Endothelial cell of umbilical vein (primary cell): ENCODE data around the gene NAALAD2. TPM values are rescaled to one million over a fixed set of nuclear protein-coding genes. Genes with fewer than 3 reads are reported as not detected.
"Not testable (repeated sequence)": the region's sequence is repeated elsewhere in the genome, so short reads cannot be mapped to it uniquely, and the experiment has no call there.

ENCODE experiments used
- BruUV-seq: library from RNA; stranded (reverse); fragments of 400-500 nt; replicated peaks from 2 replicates; lab custom pipeline; 2021; lab: Mats Ljungman, UMichigan
- CTCF ChIA-PET: fragments of 300-600, 350-600 bp; sonication (Branson Sonifier 250); formaldehyde crosslinking; loops from one replicate; lab custom pipeline; 2021; ENCODE audit warnings: antibody characterized with exemption, inconsistent platforms; lab: Charles Lee
- POLR2A ChIA-PET: fragments of 300-600, 350-600 bp; sonication (Branson Sonifier 250); formaldehyde crosslinking; loops from one replicate; lab custom pipeline; 2021; ENCODE audit warnings: antibody characterized with exemption, inconsistent platforms; lab: Charles Lee
- DNase-seq: peaks from one replicate; pipeline ENCODE4 v3.0.0-alpha.2; 2011; ENCODE audit warnings: low read depth, low spot score
- FAIRE-seq: peaks from 2 replicates; lab custom pipeline; 2011; peaks lifted over from hg19 to GRCh38; lab: Jason Lieb, UNC
- H2AFZ ChIP-seq: 2 replicates; pipeline ENCODE4 v1.6.0; 2012; ENCODE audit warnings: low read depth, low read length, control low read depth, inconsistent platforms
- H3K27ac ChIP-seq: 2 replicates; pipeline ENCODE4 v1.5.1; 2011; ENCODE audit warnings: low read depth, mild to moderate bottlenecking, control low read depth, low read length, moderate library complexity; ENCODE audit not compliant: insufficient read depth
- H3K27me3 ChIP-seq, 2 experiments: 2 replicates each; pipeline versions ENCODE4 v1.6.0 to v1.6.1; 2011; ENCODE audit warnings: low read length in 2 of 2, mixed read lengths in 1 of 2; ENCODE audit not compliant: control insufficient read depth in 2 of 2, insufficient read depth in 2 of 2
- H3K36me3 ChIP-seq, 2 experiments: 2 replicates in 1 of 2; 3 replicates in 1 of 2; pipeline ENCODE4 v1.5.1; 2011; ENCODE audit warnings: low read length in 2 of 2, mild to moderate bottlenecking in 1 of 2, moderate library complexity in 1 of 2; ENCODE audit not compliant: control insufficient read depth in 2 of 2, insufficient read depth in 2 of 2; ENCODE audit errors: extremely low read depth in 1 of 2
- H3K4me1 ChIP-seq: 3 replicates; pipeline ENCODE4 v1.5.1; 2011; ENCODE audit warnings: mild to moderate bottlenecking, low read length; ENCODE audit not compliant: control insufficient read depth, insufficient read depth; ENCODE audit errors: extremely low read depth
- H3K4me2 ChIP-seq: 2 replicates; pipeline ENCODE4 v1.6.1; 2011; ENCODE audit warnings: low read length, control low read depth, mixed read lengths; ENCODE audit not compliant: insufficient read depth
- H3K4me3 ChIP-seq, 3 experiments: fragments of 200-600 bp in 1 of 3; sonication (generic), shearing (Covaris generic) in 1 of 3; replicated peaks in 1 of 3; 2 replicates each; pipeline ENCODE4 v1.5.1; 2011 to 2016; ENCODE audit warnings: control low read depth in 3 of 3, low read length in 3 of 3, mild to moderate bottlenecking in 2 of 3, inconsistent platforms in 1 of 3, low read depth in 1 of 3, moderate library complexity in 1 of 3; ENCODE audit not compliant: insufficient read depth in 1 of 3
- H3K79me2 ChIP-seq: 2 replicates; pipeline ENCODE4 v1.6.0; 2012; ENCODE audit warnings: low read length, inconsistent platforms; ENCODE audit not compliant: control insufficient read depth, insufficient read depth
- H3K9ac ChIP-seq: replicated peaks from 2 replicates; pipeline ENCODE3; 2011; ENCODE audit warnings: low read length, control low read depth; ENCODE audit not compliant: insufficient read depth; ENCODE audit errors: extremely low read depth
- H3K9me1 ChIP-seq: replicated peaks from 3 replicates; pipeline ENCODE4 v1.6.0; 2011; ENCODE audit warnings: mild to moderate bottlenecking, low read length; ENCODE audit not compliant: control insufficient read depth, insufficient read depth; ENCODE audit errors: extremely low read depth
- H3K9me3 ChIP-seq: replicated peaks from 2 replicates; pipeline ENCODE4 v1.5.1; 2012; ENCODE audit warnings: low read length, inconsistent platforms; ENCODE audit not compliant: control insufficient read depth, insufficient read depth
- H4K20me1 ChIP-seq: replicated peaks from 2 replicates; pipeline ENCODE3; 2011; ENCODE audit warnings: mild to moderate bottlenecking, low read length; ENCODE audit not compliant: control insufficient read depth, insufficient read depth; ENCODE audit errors: extremely low read depth
- dilution Hi-C: fragments of 300-500 bp; cut with MboI; formaldehyde crosslinking; loops from one replicate; pipeline ENCODE4 v1.15.0; 2019; ENCODE audit warnings: low sequenced_read_pairs; ENCODE audit not compliant: extremely low pct_ligation_motif_present
- intact Hi-C: fragments of 100-400 bp; cut with micrococcal nuclease; formaldehyde crosslinking; loops from one replicate; pipeline ENCODE4 v1.10.0; 2022
- polyA plus RNA-seq, 4 experiments: library from polyadenylated mRNA; depleted of rRNA in 3 of 4; stranded (reverse) in 3 of 4; unstranded in 1 of 4; fragments of >200 nt; gene quantifications; 2 replicates each; pipeline versions ENCODE4 v1.2.1 to v1.2.3, GENCODE V29; 2011 to 2012; ENCODE audit warnings: missing spikeins in 1 of 4
- total RNA-seq: library from RNA; stranded (reverse); gene quantifications from 2 replicates; pipeline ENCODE4 v1.2.3, GENCODE V29; 2021

The NAALAD2 gene
- total and polyA plus RNA-seq, 2 donors (not counting 3 experiments of a cell fraction or from before 2014, with no cell fraction given), result 0.66 to 1.1 TPM

DNA sequence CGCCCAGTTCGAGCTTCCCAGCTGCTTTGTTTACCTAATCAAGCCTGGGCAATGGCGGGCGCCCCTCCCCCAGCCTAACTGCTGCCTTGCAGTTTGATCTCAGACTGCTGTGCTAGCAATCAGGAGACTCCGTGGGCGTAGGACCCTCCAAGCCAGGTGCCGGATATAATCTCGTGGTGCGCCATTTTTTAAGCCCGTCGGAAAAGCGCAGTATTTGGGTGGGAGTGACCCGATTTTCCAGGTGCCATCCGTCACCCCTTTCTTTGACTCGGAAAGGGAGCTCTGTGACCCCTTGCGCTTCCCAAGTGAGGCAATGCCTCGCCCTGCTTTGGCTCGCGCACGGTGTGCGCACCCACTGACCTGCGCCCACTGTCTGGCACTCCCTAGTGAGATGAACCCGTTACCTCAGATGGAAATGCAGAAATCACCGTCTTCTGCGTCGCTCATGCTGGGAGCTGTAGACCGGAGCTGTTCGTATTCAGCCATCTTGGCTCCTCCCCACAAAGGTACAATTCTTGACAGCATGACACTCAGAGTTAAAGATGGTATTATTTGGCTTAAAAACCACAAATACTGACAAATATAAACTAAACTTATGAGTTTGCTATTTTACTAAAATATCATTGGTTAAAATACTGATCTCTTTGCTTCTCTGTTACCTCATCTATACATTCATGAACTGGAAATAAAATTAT is 39.1 kb upstream of the NAALAD2 start:
- H3K9me1 ChIP-seq, H3K79me2 ChIP-seq, H3K4me2 ChIP-seq, H2AFZ ChIP-seq, FAIRE-seq, H3K9me3 ChIP-seq, POLR2A ChIA-PET, dilution Hi-C loops, H3K27me3 ChIP-seq, H3K36me3 ChIP-seq, intact Hi-C loops, H4K20me1 ChIP-seq, DNase-seq, BruUV-seq, H3K9ac ChIP-seq, H3K4me3 ChIP-seq, H3K27ac ChIP-seq, H3K4me1 ChIP-seq, CTCF ChIA-PET: not testable (repeated sequence)

DNA sequence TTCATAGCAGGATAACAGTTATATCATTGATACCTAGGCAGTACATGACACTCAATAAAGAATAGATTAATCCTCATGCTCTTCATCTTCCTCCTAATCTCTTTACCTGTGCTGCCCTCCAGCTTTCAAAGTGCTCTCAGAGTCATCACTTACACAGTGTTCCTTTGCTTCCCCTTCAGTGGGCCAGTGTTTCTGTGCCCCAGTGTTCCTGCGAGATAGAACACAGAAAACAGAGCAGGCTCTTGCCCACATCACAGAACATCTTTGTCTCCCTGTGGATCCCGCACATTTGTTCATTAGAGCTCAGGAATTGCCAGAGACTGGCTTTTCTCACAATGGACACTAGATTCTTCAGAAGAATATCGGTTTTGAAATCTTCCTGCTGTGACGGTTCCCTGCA is 36.2 kb upstream of the NAALAD2 start:
- H3K9me3 ChIP-seq, H3K4me1 ChIP-seq, H3K4me3 ChIP-seq, H3K27me3 ChIP-seq, CTCF ChIA-PET, H4K20me1 ChIP-seq, H3K36me3 ChIP-seq, H3K9me1 ChIP-seq, H2AFZ ChIP-seq, dilution Hi-C loops, BruUV-seq, H3K79me2 ChIP-seq, H3K4me2 ChIP-seq, DNase-seq, FAIRE-seq, H3K9ac ChIP-seq, intact Hi-C loops, H3K27ac ChIP-seq, POLR2A ChIA-PET: not testable (repeated sequence)
